ENCODE measurements around the gene FXYD5. TPM values are rescaled to one million over a fixed set of nuclear protein-coding genes. Genes with fewer than 3 reads are reported as not detected.
"Not testable (repeated sequence)": the region's sequence is repeated elsewhere in the genome, so short reads cannot be mapped to it uniquely, and the experiment has no call there.

The FXYD5 gene
- total and polyA plus RNA-seq, 10 of the 15 experiments (the other 5 are each of a cell fraction or from before 2014, with no cell fraction given), result 30.0 to 159 (median 93.9) TPM

DNA sequence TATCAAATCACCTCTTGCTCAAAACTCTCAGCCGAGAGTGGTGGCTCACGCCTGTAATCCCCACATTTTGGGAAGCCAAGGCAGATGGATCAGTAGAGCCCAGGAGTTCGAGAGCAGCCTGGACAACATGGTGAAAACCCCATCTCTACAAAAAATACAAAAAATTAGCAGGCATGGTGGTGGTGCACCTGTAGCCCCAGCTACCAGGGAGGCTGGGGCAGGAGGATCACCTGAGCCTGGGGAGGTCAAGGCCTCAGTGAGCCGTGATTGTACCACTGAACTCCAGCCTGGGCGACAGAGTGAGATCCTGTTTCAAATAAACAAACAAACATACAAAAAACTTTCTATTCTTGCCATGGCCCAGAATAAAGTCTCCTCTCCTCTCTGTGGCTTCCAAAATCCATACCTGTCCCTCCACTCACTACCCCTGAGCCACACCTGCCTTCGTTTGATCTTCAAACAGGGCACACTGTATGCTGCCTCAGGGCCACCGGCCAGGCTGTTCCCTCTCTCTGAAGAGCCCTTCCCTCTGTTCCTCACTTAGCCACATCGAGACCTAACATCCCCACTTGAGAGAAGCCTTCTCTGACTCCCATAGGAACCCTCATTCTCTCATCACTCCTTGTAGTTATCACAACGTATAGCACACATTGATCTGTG is 26.0 kb upstream of the FXYD5 start (continued):
- TF ChIP-seq, protein P1, sequence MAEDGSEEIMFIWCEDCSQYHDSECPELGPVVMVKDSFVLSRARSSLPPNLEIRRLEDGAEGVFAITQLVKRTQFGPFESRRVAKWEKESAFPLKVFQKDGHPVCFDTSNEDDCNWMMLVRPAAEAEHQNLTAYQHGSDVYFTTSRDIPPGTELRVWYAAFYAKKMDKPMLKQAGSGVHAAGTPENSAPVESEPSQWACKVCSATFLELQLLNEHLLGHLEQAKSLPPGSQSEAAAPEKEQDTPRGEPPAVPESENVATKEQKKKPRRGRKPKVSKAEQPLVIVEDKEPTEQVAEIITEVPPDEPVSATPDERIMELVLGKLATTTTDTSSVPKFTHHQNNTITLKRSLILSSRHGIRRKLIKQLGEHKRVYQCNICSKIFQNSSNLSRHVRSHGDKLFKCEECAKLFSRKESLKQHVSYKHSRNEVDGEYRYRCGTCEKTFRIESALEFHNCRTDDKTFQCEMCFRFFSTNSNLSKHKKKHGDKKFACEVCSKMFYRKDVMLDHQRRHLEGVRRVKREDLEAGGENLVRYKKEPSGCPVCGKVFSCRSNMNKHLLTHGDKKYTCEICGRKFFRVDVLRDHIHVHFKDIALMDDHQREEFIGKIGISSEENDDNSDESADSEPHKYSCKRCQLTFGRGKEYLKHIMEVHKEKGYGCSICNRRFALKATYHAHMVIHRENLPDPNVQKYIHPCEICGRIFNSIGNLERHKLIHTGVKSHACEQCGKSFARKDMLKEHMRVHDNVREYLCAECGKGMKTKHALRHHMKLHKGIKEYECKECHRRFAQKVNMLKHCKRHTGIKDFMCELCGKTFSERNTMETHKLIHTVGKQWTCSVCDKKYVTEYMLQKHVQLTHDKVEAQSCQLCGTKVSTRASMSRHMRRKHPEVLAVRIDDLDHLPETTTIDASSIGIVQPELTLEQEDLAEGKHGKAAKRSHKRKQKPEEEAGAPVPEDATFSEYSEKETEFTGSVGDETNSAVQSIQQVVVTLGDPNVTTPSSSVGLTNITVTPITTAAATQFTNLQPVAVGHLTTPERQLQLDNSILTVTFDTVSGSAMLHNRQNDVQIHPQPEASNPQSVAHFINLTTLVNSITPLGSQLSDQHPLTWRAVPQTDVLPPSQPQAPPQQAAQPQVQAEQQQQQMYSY (CRISPR knock-in tag; IDR thresholded peaks at IDR 0.05), result no peak
- TF ChIP-seq EED (IDR thresholded peaks at IDR 0.05; ENCODE audit: low read depth) (no peak), NFYB (IDR thresholded peaks at IDR 0.05; ENCODE audit: insufficient read depth, low read depth, low read length) (no peak), SP1 (IDR thresholded peaks at IDR 0.05; ENCODE audit: low read depth, low read length) (no peak)

DNA sequence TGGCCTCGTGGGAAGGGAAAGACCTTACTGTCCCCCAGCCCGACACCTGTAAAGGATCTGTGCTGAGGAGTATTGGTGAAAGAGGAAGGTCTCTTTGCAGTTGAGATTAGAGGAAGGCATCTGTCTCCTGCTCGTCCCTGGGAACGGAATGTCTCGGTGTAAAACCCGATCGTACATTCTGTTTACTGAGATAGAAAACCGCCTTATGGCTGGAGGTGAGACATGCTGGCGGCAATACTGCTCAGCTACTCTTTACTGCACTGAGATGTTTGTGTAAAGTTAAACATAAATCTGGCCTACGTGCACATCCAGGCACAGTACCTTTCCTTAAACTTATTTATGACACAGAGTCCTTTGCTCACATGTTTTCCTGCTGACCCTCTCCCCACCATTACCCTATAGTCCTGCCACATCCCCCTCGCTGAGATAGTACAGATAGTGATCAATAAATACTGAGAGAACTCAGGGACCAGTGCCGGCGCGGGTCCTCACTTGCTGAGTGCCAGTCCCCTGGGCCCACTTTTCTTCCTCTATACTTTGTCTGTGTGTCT is 24.7 kb upstream of the FXYD5 start:
- FAIRE-seq; H2AFZ ChIP-seq (ENCODE audit: control insufficient read depth, low read depth, low read length); DNase-seq (ENCODE audit: low read depth, low spot score); ATAC-seq; CTCF ChIA-PET; H3K4me3 ChIP-seq; H3K27ac ChIP-seq (ENCODE audit: control insufficient read depth, insufficient read depth); BruUV-seq (replicated peaks); SMC1A ChIA-PET (ENCODE audit: uncharacterized antibody, unreplicated experiment); H3K9ac ChIP-seq (ENCODE audit: control insufficient read depth, insufficient read depth, low read length); H3K9me3 ChIP-seq (replicated peaks; ENCODE audit: control insufficient read depth, insufficient read depth, low read length); H3K4me2 ChIP-seq (ENCODE audit: control insufficient read depth, insufficient read depth); H3K79me2 ChIP-seq (ENCODE audit: control insufficient read depth, insufficient read depth, low read length); RAD21 ChIA-PET (ENCODE audit: unreplicated experiment); H3K4me1 ChIP-seq (ENCODE audit: control insufficient read depth, insufficient read depth, low read length); H3K36me3 ChIP-seq (ENCODE audit: control insufficient read depth in 2 of 2, insufficient read depth in 2 of 2, low read length in 1 of 2); H4K20me1 ChIP-seq (ENCODE audit: control insufficient read depth, insufficient read depth); in situ Hi-C loops (cut with MboI); H3K27me3 ChIP-seq (replicated peaks in 1 of 2; ENCODE audit: control insufficient read depth in 2 of 2, insufficient read depth in 2 of 2, low read length in 1 of 2); POLR2A ChIA-PET: not testable (repeated sequence)
- 30% methylated on average over 14 of the region's 14 CpGs for WGBS (ENCODE audit: insufficient coverage, insufficient replicate concordance, low lambda C conversion rate, missing lambda C conversion rate)
- intact Hi-C loops (cut with micrococcal nuclease; ENCODE audit: unreplicated experiment), result loop anchor here (10.0 kb wide), 1 partner anchor 155 kb away; no protein-coding TSS in a partner anchor

Data from GM12878 (cell line).